ENCODE measurements around the gene TSPAN3. TPM values are rescaled to one million over a fixed set of nuclear protein-coding genes. Genes with fewer than 3 reads are reported as not detected.

The TSPAN3 gene
- total RNA-seq, 3 donors from 2014 or later = 38.6 to 53.1 (median 42.8) TPM

DNA sequence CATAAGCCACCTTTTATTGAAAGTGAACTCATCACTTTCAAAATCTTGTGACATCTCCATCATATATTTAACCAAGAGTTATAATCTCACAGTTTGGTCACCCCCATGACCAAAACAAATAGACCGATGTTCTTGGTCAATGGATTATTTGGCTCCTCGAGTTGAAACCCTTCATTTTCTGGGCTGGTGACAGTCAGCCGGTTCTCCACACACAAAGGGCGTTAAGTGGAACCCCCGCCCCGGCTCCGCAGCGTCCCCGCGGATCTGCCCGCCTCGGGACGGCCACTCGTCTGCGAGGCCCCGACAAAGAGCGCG lies 772 bp downstream of the TSPAN3 start:
- Mint-ChIP-seq H3K4me1 (ENCODE audit: low read depth) (peaks cover 35% of the 10 kb centered on the region), H3K9me3 (no peaks in the 10 kb centered on the region), H3K4me3 (peak overlapping the region; percentile 85), H3K36me3 (ENCODE audit: insufficient read depth) (peaks cover 2% of the 10 kb centered on the region), H3K27me3 (ENCODE audit: low read depth) (no peaks in the 10 kb centered on the region)
- ATAC-seq (no peak), DNase-seq (no peak)

DNA sequence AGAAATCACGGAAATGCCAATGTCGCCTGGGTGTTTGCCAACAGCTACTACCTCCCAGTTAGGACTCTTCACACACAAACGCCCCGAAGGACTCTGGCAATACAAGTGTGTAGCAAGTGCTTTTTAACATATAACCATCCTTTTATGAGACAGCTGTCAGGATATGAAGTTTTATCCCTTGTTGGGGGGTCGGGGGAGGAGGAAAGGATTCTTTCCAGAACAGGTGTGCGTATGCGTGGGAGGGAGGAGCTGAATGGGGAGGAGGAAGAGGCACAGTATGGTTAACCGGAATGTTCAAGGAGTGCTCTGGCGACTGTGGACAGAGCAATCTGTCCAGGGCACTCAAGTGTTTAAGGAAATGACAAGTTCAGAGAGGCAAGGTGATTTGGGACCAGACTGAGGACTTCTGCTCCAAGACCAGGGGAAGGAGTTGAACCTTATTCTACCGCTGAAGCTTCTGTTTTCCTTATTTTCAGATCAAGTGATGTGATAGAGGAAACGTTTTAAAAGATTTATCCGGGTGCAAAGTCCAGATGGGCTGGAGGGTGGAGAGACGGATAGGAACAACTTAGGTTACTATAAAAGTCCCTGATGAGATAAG lies 1.3 kb downstream of the TSPAN3 start:
- H3K4me1 Mint-ChIP-seq (ENCODE audit: low read depth) = peaks cover 40% of the 10 kb centered on the region
- H3K36me3 Mint-ChIP-seq (ENCODE audit: insufficient read depth) = peaks cover 2% of the 10 kb centered on the region
- peak overlapping the region; percentile 85 for H3K4me3 Mint-ChIP-seq
- no peaks in the 10 kb centered on the region for H3K27me3 Mint-ChIP-seq (ENCODE audit: low read depth)
- no peaks in the 10 kb centered on the region for H3K9me3 Mint-ChIP-seq
- ATAC-seq (no peak), DNase-seq (no peak)

DNA sequence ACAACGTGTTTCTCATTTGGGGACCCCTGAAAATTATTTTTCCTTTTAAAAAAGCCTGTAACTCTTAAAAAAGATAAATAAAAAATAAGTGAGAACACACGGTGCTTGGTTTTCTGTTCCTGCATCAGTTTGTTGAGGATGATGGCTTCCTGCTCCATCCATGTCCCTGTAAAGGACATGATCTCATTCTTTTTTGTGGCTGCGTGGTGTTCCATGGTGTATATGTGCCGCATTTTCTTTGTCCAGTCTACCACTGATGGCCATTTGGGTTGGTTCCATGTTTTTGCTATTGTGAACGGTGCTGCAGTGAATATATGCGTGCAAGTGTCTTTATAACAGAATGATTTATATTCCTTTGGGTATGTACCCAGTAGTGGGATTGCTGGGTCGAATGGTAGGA lies 2.3 kb downstream of the TSPAN3 start:
- DNase-seq (no peak), ATAC-seq (no peak)
- Mint-ChIP-seq H3K9me3 (no peaks in the 10 kb centered on the region), H3K4me1 (ENCODE audit: low read depth) (peaks cover 44% of the 10 kb centered on the region), H3K36me3 (ENCODE audit: insufficient read depth) (peaks cover 4% of the 10 kb centered on the region), H3K27me3 (ENCODE audit: low read depth) (no peaks in the 10 kb centered on the region), H3K4me3 (peak overlapping the region; percentile 21)

- Mint-ChIP-seq H3K4me3 (no peak overlapping the region), H3K4me1 (ENCODE audit: low read depth) (peaks cover 44% of the 10 kb centered on the region), H3K9me3 (no peaks in the 10 kb centered on the region), H3K36me3 (ENCODE audit: insufficient read depth) (peaks cover 4% of the 10 kb centered on the region), H3K27me3 (ENCODE audit: low read depth) (no peaks in the 10 kb centered on the region)
- ATAC-seq (no peak), DNase-seq (no peak)
Observed at GRCh38 chr15:77067691-77068367, 3.1 kb downstream of the TSPAN3 start.

- Mint-ChIP-seq H3K36me3 (ENCODE audit: insufficient read depth) (peaks cover 4% of the 10 kb centered on the region), H3K9me3 (no peaks in the 10 kb centered on the region), H3K4me1 (ENCODE audit: low read depth) (peaks cover 43% of the 10 kb centered on the region), H3K4me3 (peak overlapping the region; percentile 6), H3K27me3 (ENCODE audit: low read depth) (no peaks in the 10 kb centered on the region)
- DNase-seq = no peak
- no peak for ATAC-seq
Observed at GRCh38 chr15:77066971-77067690, 3.8 kb downstream of the TSPAN3 start.

- no peak overlapping the region for H3K4me3 Mint-ChIP-seq
- no peak for DNase-seq
- H3K36me3 Mint-ChIP-seq (ENCODE audit: insufficient read depth) = peaks cover 4% of the 10 kb centered on the region
- ATAC-seq = no peak
- H3K9me3 Mint-ChIP-seq = no peaks in the 10 kb centered on the region
- H3K27me3 Mint-ChIP-seq (ENCODE audit: low read depth) = no peaks in the 10 kb centered on the region
- H3K4me1 Mint-ChIP-seq (ENCODE audit: low read depth) = peaks cover 45% of the 10 kb centered on the region
Observed at GRCh38 chr15:77064539-77065308, 6.2 kb downstream of the TSPAN3 start.

DNA sequence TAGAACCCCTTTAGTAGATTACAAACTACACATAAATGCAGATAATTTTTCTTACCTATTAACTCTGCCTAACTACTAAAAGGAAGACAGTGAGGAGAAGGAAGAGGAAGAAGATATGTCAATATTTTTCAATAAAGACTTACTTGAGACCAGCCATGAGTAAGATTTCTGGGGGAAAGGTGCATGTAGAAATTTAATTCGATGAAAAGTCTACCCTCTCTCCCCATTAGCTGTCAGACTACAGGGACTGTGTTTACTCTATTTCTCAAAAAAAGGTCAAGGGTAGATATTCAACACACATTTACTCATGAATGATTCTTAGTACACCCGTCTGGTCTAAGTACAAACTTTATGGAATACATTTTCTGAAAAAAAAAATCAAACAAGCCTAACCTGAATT lies 6.8 kb downstream of the TSPAN3 start:
- H3K36me3 Mint-ChIP-seq (ENCODE audit: insufficient read depth) = peaks cover 4% of the 10 kb centered on the region
- peaks cover 45% of the 10 kb centered on the region for H3K4me1 Mint-ChIP-seq (ENCODE audit: low read depth)
- no peaks in the 10 kb centered on the region for H3K9me3 Mint-ChIP-seq
- no peak overlapping the region for H3K4me3 Mint-ChIP-seq
- ATAC-seq = no peak
- H3K27me3 Mint-ChIP-seq (ENCODE audit: low read depth) = no peaks in the 10 kb centered on the region
- no peak for DNase-seq

- ATAC-seq (no peak), DNase-seq (no peak)
- Mint-ChIP-seq H3K9me3 (no peaks in the 10 kb centered on the region), H3K4me1 (ENCODE audit: low read depth) (peaks cover 43% of the 10 kb centered on the region), H3K36me3 (ENCODE audit: insufficient read depth) (peaks cover 2% of the 10 kb centered on the region), H3K4me3 (no peak overlapping the region), H3K27me3 (ENCODE audit: low read depth) (no peaks in the 10 kb centered on the region)
Observed at GRCh38 chr15:77063249-77063648, 7.7 kb downstream of the TSPAN3 start.

- H3K4me1 Mint-ChIP-seq (ENCODE audit: low read depth) = peaks cover 36% of the 10 kb centered on the region
- ATAC-seq = no peak
- no peak overlapping the region for H3K4me3 Mint-ChIP-seq
- peaks cover 2% of the 10 kb centered on the region for H3K36me3 Mint-ChIP-seq (ENCODE audit: insufficient read depth)
- DNase-seq = no peak
- H3K27me3 Mint-ChIP-seq (ENCODE audit: low read depth) = no peaks in the 10 kb centered on the region
- no peaks in the 10 kb centered on the region for H3K9me3 Mint-ChIP-seq
Observed at GRCh38 chr15:77060546-77060945, 10.4 kb downstream of the TSPAN3 start.

- Mint-ChIP-seq H3K4me1 (ENCODE audit: low read depth) (peaks cover 33% of the 10 kb centered on the region), H3K4me3 (no peak overlapping the region), H3K27me3 (ENCODE audit: low read depth) (no peaks in the 10 kb centered on the region), H3K9me3 (no peaks in the 10 kb centered on the region), H3K36me3 (ENCODE audit: insufficient read depth) (peaks cover 2% of the 10 kb centered on the region)
- ATAC-seq (peak in 1 of 2 donors; percentile 46), DNase-seq (no peak)
Observed at GRCh38 chr15:77059786-77060361, 11.0 kb downstream of the TSPAN3 start.

- Mint-ChIP-seq H3K36me3 (ENCODE audit: insufficient read depth) (no peaks in the 10 kb centered on the region), H3K9me3 (no peaks in the 10 kb centered on the region), H3K27me3 (ENCODE audit: low read depth) (no peaks in the 10 kb centered on the region), H3K4me1 (ENCODE audit: low read depth) (peaks cover 31% of the 10 kb centered on the region), H3K4me3 (no peak overlapping the region)
- DNase-seq = no peak
- ATAC-seq = no peak
Observed at GRCh38 chr15:77058468-77058867, 12.4 kb downstream of the TSPAN3 start.

GRCh38 chr15:77057685-77058084 lies 13.2 kb downstream of the TSPAN3 start:
- Mint-ChIP-seq H3K9me3 (no peaks in the 10 kb centered on the region), H3K36me3 (ENCODE audit: insufficient read depth) (no peaks in the 10 kb centered on the region), H3K4me1 (ENCODE audit: low read depth) (peaks cover 31% of the 10 kb centered on the region), H3K4me3 (no peak overlapping the region), H3K27me3 (ENCODE audit: low read depth) (no peaks in the 10 kb centered on the region)
- DNase-seq (no peak), ATAC-seq (no peak)

DNA sequence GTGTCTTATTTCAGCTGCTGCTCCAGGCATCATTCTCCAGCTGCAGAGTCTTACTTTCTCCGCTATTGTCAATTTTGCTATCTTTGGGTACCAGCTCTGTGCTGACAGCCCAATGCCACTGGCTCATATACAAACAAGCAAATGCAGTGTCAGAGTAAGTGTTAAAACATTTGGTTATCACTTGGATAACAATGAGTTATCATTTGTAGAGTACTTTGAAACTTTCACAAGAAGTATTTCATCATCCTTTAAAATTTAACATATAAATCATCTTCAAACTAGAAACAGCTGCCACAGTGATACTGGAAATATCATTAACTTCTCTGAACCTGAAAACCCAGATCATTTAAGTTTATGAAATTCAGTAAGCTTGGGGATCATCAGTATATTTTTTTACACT lies 13.8 kb downstream of the TSPAN3 start:
- no peak for ATAC-seq
- Mint-ChIP-seq H3K36me3 (ENCODE audit: insufficient read depth) (peaks cover 3% of the 10 kb centered on the region), H3K4me3 (no peak overlapping the region), H3K9me3 (no peaks in the 10 kb centered on the region), H3K27me3 (ENCODE audit: low read depth) (no peaks in the 10 kb centered on the region), H3K4me1 (ENCODE audit: low read depth) (peaks cover 31% of the 10 kb centered on the region)
- no peak for DNase-seq

DNA sequence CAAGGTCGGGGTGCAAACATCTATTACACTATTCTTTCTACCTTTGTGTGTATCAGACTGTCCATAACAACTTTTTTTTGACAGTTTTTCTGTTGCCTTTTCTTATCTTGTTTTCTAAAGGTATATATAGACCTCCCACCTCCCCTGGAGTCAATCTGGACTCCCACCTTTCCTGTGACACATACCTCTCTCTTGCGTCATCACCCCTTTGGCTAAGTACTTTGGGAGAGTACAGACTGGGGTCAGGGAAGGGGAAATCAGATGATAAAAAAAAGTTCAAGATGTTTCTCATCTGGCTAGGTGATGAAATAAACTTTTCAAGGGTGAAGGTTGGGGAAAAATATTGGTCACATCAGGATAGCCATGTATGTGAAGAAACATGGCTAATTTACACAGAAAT lies 17.2 kb downstream of the TSPAN3 start:
- Mint-ChIP-seq H3K36me3 (ENCODE audit: insufficient read depth) (peaks cover 7% of the 10 kb centered on the region), H3K9me3 (no peaks in the 10 kb centered on the region), H3K27me3 (ENCODE audit: low read depth) (no peaks in the 10 kb centered on the region), H3K4me3 (no peak overlapping the region), H3K4me1 (ENCODE audit: low read depth) (peaks cover 12% of the 10 kb centered on the region)
- no peak for DNase-seq
- no peak for ATAC-seq
